ENCODE results near the gene STAB2. TPM values are rescaled to one million over a fixed set of nuclear protein-coding genes. Genes with fewer than 3 reads are reported as not detected.

The STAB2 gene
- total RNA-seq, 1 experiment from 2014 or later, result not detected

DNA sequence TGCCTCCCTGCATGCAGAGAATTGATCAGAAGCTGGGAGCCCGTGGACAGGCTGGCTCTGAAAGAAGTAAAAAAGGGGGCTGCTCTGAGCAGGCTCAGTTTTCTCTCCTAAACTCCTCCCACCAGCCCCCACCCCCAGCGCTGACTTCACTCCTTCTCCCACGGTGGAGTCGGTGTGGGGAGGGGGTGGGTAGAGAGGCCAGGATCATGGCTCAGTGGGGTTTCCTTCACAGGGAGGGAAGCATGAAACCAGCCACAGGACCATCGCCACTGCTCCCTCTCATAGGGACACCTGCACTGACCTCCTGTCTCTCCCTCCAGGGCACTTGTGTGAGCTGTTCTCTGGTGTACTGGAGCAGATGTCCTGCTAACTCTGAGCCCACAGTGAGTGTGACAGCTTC is 78.9 kb downstream of the STAB2 start:
- Histone ChIP-seq H4K20me1 (ENCODE audit: insufficient read depth) (no peaks in the 10 kb centered on the region), H3K27me3 (ENCODE audit: insufficient read depth, low read length) (peaks cover 58% of the 10 kb centered on the region), H3K4me1 (ENCODE audit: control insufficient read depth in 1 of 2, insufficient read depth in 2 of 2, low read length in 2 of 2) (no peaks in the 10 kb centered on the region), H3K9ac (ENCODE audit: low read length) (no peak overlapping the region), H3K9me2 (ENCODE audit: insufficient read depth) (no peaks in the 10 kb centered on the region), H3K4me2 (ENCODE audit: low read length) (no peak overlapping the region), H3K27ac (ENCODE audit: low read depth, low read length) (no peak overlapping the region), H3K4me3 (replicated peaks in 1 of 2; ENCODE audit: low read depth in 1 of 2, low read length in 2 of 2) (no peak overlapping the region), H3K9me3 (ENCODE audit: control insufficient read depth in 1 of 2, insufficient read depth in 1 of 2, low read depth in 1 of 2, low read length in 2 of 2) (no peaks in the 10 kb centered on the region), H3K79me2 (ENCODE audit: insufficient read depth, low read length) (no peaks in the 10 kb centered on the region), H3K36me3 (ENCODE audit: control insufficient read depth in 1 of 2, insufficient read depth in 2 of 2, low read length in 2 of 2) (no peaks in the 10 kb centered on the region), H2AFZ (ENCODE audit: low read depth, low read length, poor library complexity, severe bottlenecking) (no peak overlapping the region)
- intact Hi-C loops (cut with micrococcal nuclease), result no loop called here
- CTCF ChIA-PET, result interaction anchor here (1.5 kb wide), 1 partner anchor 33 kb away, joined by 7 read pairs; no protein-coding TSS in a partner anchor
- POLR2A ChIA-PET, result no interaction called here
- no TSS peak for BruUV-seq (replicated peaks)
- RAD21 ChIA-PET (ENCODE audit: low non-redundant PET in 1 of 2, low total read pairs in 2 of 2, uncharacterized antibody in 2 of 2, unreplicated experiment in 2 of 2), result no interaction called here
- no peak for ATAC-seq
- TF ChIP-seq CBX3 (IDR thresholded peaks at IDR 0.05; ENCODE audit: low read depth) (no peak), CEBPB (IDR thresholded peaks at IDR 0.05; ENCODE audit: low read depth) (no peak), YY1 (IDR thresholded peaks at IDR 0.05; ENCODE audit: extremely low read depth, insufficient replicate concordance, low read depth, low read length) (no peak), FOSL1 (IDR thresholded peaks at IDR 0.05; ENCODE audit: low read depth) (no peak), POLR2A (IDR thresholded peaks at IDR 0.05; ENCODE audit: borderline replicate concordance, extremely low read depth, insufficient read depth, insufficient read length) (no peak), TCF7L2 (IDR thresholded peaks at IDR 0.05; ENCODE audit: borderline replicate concordance, extremely low read depth, insufficient read depth, insufficient read length) (no peak), ZFX (IDR thresholded peaks at IDR 0.05) (no peak), SP1 (IDR thresholded peaks at IDR 0.05; ENCODE audit: low read depth) (no peak), POLR2AphosphoS5 (IDR thresholded peaks at IDR 0.05; ENCODE audit: low read depth, low read length) (no peak), JUND (IDR thresholded peaks at IDR 0.05) (no peak), EZH2 (IDR thresholded peaks at IDR 0.05) (no peak), RAD21 (IDR thresholded peaks at IDR 0.05; ENCODE audit: low read depth) (no peak)
- TF ChIP-seq, protein P1, sequence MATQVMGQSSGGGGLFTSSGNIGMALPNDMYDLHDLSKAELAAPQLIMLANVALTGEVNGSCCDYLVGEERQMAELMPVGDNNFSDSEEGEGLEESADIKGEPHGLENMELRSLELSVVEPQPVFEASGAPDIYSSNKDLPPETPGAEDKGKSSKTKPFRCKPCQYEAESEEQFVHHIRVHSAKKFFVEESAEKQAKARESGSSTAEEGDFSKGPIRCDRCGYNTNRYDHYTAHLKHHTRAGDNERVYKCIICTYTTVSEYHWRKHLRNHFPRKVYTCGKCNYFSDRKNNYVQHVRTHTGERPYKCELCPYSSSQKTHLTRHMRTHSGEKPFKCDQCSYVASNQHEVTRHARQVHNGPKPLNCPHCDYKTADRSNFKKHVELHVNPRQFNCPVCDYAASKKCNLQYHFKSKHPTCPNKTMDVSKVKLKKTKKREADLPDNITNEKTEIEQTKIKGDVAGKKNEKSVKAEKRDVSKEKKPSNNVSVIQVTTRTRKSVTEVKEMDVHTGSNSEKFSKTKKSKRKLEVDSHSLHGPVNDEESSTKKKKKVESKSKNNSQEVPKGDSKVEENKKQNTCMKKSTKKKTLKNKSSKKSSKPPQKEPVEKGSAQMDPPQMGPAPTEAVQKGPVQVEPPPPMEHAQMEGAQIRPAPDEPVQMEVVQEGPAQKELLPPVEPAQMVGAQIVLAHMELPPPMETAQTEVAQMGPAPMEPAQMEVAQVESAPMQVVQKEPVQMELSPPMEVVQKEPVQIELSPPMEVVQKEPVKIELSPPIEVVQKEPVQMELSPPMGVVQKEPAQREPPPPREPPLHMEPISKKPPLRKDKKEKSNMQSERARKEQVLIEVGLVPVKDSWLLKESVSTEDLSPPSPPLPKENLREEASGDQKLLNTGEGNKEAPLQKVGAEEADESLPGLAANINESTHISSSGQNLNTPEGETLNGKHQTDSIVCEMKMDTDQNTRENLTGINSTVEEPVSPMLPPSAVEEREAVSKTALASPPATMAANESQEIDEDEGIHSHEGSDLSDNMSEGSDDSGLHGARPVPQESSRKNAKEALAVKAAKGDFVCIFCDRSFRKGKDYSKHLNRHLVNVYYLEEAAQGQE (IDR thresholded peaks at IDR 0.05; ENCODE audit: low read depth), result no peak
- TF ChIP-seq, protein P2, sequence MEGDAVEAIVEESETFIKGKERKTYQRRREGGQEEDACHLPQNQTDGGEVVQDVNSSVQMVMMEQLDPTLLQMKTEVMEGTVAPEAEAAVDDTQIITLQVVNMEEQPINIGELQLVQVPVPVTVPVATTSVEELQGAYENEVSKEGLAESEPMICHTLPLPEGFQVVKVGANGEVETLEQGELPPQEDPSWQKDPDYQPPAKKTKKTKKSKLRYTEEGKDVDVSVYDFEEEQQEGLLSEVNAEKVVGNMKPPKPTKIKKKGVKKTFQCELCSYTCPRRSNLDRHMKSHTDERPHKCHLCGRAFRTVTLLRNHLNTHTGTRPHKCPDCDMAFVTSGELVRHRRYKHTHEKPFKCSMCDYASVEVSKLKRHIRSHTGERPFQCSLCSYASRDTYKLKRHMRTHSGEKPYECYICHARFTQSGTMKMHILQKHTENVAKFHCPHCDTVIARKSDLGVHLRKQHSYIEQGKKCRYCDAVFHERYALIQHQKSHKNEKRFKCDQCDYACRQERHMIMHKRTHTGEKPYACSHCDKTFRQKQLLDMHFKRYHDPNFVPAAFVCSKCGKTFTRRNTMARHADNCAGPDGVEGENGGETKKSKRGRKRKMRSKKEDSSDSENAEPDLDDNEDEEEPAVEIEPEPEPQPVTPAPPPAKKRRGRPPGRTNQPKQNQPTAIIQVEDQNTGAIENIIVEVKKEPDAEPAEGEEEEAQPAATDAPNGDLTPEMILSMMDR (IDR thresholded peaks at IDR 0.05 in 2 of 3, conservative IDR thresholded peaks at IDR 0.05 in 1 of 3; ENCODE audit: borderline replicate concordance in 1 of 3, insufficient read depth in 1 of 3, low read depth in 2 of 3, low read length in 2 of 3), result no peak
- TF ChIP-seq, protein P3, sequence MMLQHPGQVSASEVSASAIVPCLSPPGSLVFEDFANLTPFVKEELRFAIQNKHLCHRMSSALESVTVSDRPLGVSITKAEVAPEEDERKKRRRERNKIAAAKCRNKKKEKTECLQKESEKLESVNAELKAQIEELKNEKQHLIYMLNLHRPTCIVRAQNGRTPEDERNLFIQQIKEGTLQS (IDR thresholded peaks at IDR 0.05), result no peak
- TF ChIP-seq, protein P4, sequence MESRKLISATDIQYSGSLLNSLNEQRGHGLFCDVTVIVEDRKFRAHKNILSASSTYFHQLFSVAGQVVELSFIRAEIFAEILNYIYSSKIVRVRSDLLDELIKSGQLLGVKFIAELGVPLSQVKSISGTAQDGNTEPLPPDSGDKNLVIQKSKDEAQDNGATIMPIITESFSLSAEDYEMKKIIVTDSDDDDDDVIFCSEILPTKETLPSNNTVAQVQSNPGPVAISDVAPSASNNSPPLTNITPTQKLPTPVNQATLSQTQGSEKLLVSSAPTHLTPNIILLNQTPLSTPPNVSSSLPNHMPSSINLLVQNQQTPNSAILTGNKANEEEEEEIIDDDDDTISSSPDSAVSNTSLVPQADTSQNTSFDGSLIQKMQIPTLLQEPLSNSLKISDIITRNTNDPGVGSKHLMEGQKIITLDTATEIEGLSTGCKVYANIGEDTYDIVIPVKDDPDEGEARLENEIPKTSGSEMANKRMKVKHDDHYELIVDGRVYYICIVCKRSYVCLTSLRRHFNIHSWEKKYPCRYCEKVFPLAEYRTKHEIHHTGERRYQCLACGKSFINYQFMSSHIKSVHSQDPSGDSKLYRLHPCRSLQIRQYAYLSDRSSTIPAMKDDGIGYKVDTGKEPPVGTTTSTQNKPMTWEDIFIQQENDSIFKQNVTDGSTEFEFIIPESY (IDR thresholded peaks at IDR 0.05; ENCODE audit: extremely low read depth, insufficient replicate concordance, low read length), result no peak
- TF ChIP-seq, protein P5, sequence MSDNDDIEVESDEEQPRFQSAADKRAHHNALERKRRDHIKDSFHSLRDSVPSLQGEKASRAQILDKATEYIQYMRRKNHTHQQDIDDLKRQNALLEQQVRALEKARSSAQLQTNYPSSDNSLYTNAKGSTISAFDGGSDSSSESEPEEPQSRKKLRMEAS (IDR thresholded peaks at IDR 0.05), result no peak
- DNase-seq (ENCODE audit: low read depth, low spot score), result no peak
